OCI-LY1 (cell line): ENCODE data around the gene CALM3.

Experiments
- CTCF ChIP-seq: fragments of 200-600 bp; sonication (generic), shearing (Covaris generic); IDR thresholded peaks from 2 replicates; pipeline ENCODE4 v1.5.1; 2017; ENCODE audit warnings: mild to moderate bottlenecking, antibody characterized with exemption, low read length, moderate library complexity, mixed read lengths
- EZH2 ChIP-seq: fragments of 200-600 bp; sonication (generic), shearing (Covaris generic); IDR thresholded peaks from 2 replicates; pipeline ENCODE4 v1.8.0; 2017; ENCODE audit warnings: borderline replicate concordance, mixed run types, mild to moderate bottlenecking, antibody characterized with exemption, low read length, moderate library complexity, mixed read lengths

DNA sequence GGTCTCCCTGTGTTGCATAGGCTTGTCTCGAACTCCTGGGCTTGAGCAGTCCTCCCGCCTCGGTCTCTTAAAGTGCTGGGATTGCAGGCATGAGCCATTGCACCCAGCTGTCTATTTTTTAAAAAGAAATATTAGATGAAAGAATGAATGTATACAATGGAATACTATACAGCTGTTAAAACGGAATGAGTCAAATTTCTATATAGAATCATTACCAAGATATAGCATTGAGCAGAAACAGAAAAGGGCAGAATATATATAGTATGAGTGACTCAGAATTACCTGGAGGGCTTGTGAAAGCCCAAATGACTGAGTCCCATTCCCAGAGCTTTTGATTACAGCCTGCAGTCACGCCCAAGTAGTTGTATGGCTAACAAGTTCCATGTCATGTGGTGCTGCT lies 55.4 kb downstream of the CALM3 start:
- TF ChIP-seq CTCF, result no peak
- TF ChIP-seq EZH2, result no peak
